HCT116 (cell line): ENCODE measurements around the gene ACSF2. TPM values are rescaled to one million over a fixed set of nuclear protein-coding genes. Genes with fewer than 3 reads are reported as not detected.

Experiments
- ATAC-seq: fragments of 200-7000 bp; cut with Tn5 transposase; 2 replicates; pipeline ENCODE4 v1.9.1; 2020; ENCODE audit warnings: mild to moderate bottlenecking, moderate library complexity
- BruUV-seq: library from RNA; stranded (reverse); fragments of 400-500 nt; replicated peaks from 2 replicates; lab custom pipeline; 2021; lab: Mats Ljungman, UMichigan
- CTCF ChIA-PET: fragments of 300-600 bp; sonication (Branson Sonifier 250); formaldehyde crosslinking; loops from one replicate; lab custom pipeline; 2021; ENCODE audit warnings: antibody characterized with exemption; lab: Charles Lee
- POLR2A ChIA-PET: fragments of 300-600, 350-600 bp; sonication (Branson Sonifier 250); formaldehyde crosslinking; loops from one replicate; lab custom pipeline; 2021; ENCODE audit warnings: antibody characterized with exemption; lab: Charles Lee
- RAD21 ChIA-PET, 2 experiments: fragments of 300-600 bp; sonication (Branson Sonifier 250); formaldehyde crosslinking; loops; one replicate each; lab custom pipeline; 2023; ENCODE audit warnings: low total read pairs in 2 of 2; ENCODE audit not compliant: uncharacterized antibody in 2 of 2, unreplicated experiment in 2 of 2, low non-redundant PET in 1 of 2; lab: Charles Lee
- DNase-seq: peaks from one replicate; pipeline ENCODE4 v3.0.0-alpha.2; 2010; ENCODE audit warnings: low read depth, low spot score
- H2AFZ ChIP-seq: fragments of 200-600 bp; shearing (Covaris generic), sonication (generic); 2 replicates; pipeline ENCODE4 v1.6.1; 2017; ENCODE audit warnings: low read depth, mixed run types, mixed read lengths, antibody characterized with exemption, low read length; ENCODE audit not compliant: poor library complexity, severe bottlenecking
- H3K27ac ChIP-seq: 2 replicates; pipeline ENCODE4 v1.5.1; 2012; ENCODE audit warnings: low read depth, low read length
- H3K27me3 ChIP-seq: fragments of 200-600 bp; sonication (generic); 2 replicates; pipeline ENCODE4 v1.6.1; 2016; ENCODE audit warnings: mixed run types, low read length, mixed read lengths; ENCODE audit not compliant: insufficient read depth
- H3K36me3 ChIP-seq, 2 experiments: fragments of 200-500 bp in 1 of 2; fragments of 200-600 bp in 1 of 2; sonication (Bioruptor generic) in 1 of 2; sonication (generic) in 1 of 2; 2 replicates each; pipeline versions ENCODE4 v1.5.1 to v1.6.1; 2014 to 2016; ENCODE audit warnings: low read length in 2 of 2, inconsistent platforms in 1 of 2, mixed read lengths in 1 of 2, mixed run types in 1 of 2; ENCODE audit not compliant: insufficient read depth in 2 of 2, control insufficient read depth in 1 of 2
- H3K4me1 ChIP-seq, 2 experiments: fragments of 200-600 bp in 1 of 2; sonication (generic) in 1 of 2; 2 replicates each; pipeline versions ENCODE4 v1.5.1 to v1.6.1; 2012 to 2017; ENCODE audit warnings: low read length in 2 of 2, inconsistent platforms in 1 of 2, mild to moderate bottlenecking in 1 of 2, mixed read lengths in 1 of 2, mixed run types in 1 of 2, moderate library complexity in 1 of 2; ENCODE audit not compliant: insufficient read depth in 2 of 2, control insufficient read depth in 1 of 2
- H3K4me2 ChIP-seq: fragments of 200-600 bp; sonication (generic); 2 replicates; pipeline ENCODE4 v1.6.1; 2017; ENCODE audit warnings: mixed run types, low read length, mixed read lengths
- H3K4me3 ChIP-seq, 2 experiments: fragments of 200-600 bp in 1 of 2; sonication (generic) in 1 of 2; replicated peaks in 1 of 2; 2 replicates each; pipeline ENCODE4 v1.5.1; 2011 to 2016; ENCODE audit warnings: low read length in 2 of 2, control low read depth in 1 of 2, low read depth in 1 of 2, mild to moderate bottlenecking in 1 of 2, mixed read lengths in 1 of 2, mixed run types in 1 of 2
- H3K79me2 ChIP-seq: fragments of 200-600 bp; sonication (generic); 2 replicates; pipeline ENCODE4 v1.6.1; 2017; ENCODE audit warnings: mild to moderate bottlenecking, mixed run types, low read length, moderate library complexity, mixed read lengths; ENCODE audit not compliant: insufficient read depth
- H3K9ac ChIP-seq: fragments of 200-600 bp; sonication (generic); 2 replicates; pipeline ENCODE4 v1.6.1; 2016; ENCODE audit warnings: low read length, mixed read lengths
- H3K9me2 ChIP-seq: fragments of 200-600 bp; sonication (generic), shearing (Covaris generic); 2 replicates; pipeline ENCODE4 v1.6.1; 2017; ENCODE audit warnings: mixed run types, mild to moderate bottlenecking, moderate library complexity; ENCODE audit not compliant: insufficient read depth
- H3K9me3 ChIP-seq, 2 experiments: fragments of 200-500 bp in 1 of 2; fragments of 200-600 bp in 1 of 2; sonication (Bioruptor generic) in 1 of 2; sonication (generic) in 1 of 2; 2 replicates each; pipeline ENCODE4 v1.6.1; 2014 to 2017; ENCODE audit warnings: low read length in 2 of 2, mixed read lengths in 2 of 2, inconsistent platforms in 1 of 2, low read depth in 1 of 2, mild to moderate bottlenecking in 1 of 2, mixed run types in 1 of 2, moderate library complexity in 1 of 2; ENCODE audit not compliant: control insufficient read depth in 1 of 2, insufficient read depth in 1 of 2
- H4K20me1 ChIP-seq: fragments of 200-600 bp; sonication (generic), shearing (Covaris generic); 2 replicates; pipeline ENCODE4 v1.6.1; 2017; ENCODE audit warnings: mixed run types, mild to moderate bottlenecking, moderate library complexity; ENCODE audit not compliant: insufficient read depth
- CTCF ChIP-seq, 3 experiments: fragments of 200-600 bp in 1 of 3; sonication (generic) in 1 of 3; IDR thresholded peaks in 2 of 3; conservative IDR thresholded peaks in 1 of 3; 2 replicates each; pipeline ENCODE4 v1.5.1; 2012 to 2017; ENCODE audit warnings: low read depth in 2 of 3, low read length in 2 of 3, antibody characterized with exemption in 1 of 3, borderline replicate concordance in 1 of 3, control low read depth in 1 of 3, mild to moderate bottlenecking in 1 of 3, mixed read lengths in 1 of 3, mixed run types in 1 of 3, moderate library complexity in 1 of 3; ENCODE audit not compliant: insufficient read depth in 1 of 3
- MAX ChIP-seq: IDR thresholded peaks from 2 replicates; pipeline ENCODE4 v1.6.1; 2012
- POLR2AphosphoS5 ChIP-seq: IDR thresholded peaks from 2 replicates; pipeline ENCODE4 v1.6.1; 2011; ENCODE audit warnings: mild to moderate bottlenecking, low read depth, low read length, moderate library complexity
- SRF ChIP-seq: IDR thresholded peaks from 2 replicates; pipeline ENCODE4 v1.6.1; 2012; ENCODE audit warnings: low read depth
- TCF7L2 ChIP-seq: IDR thresholded peaks from 2 replicates; pipeline ENCODE4 v1.7.0; 2011; ENCODE audit warnings: borderline replicate concordance, inconsistent platforms; ENCODE audit not compliant: insufficient read depth, insufficient read length; ENCODE audit errors: extremely low read depth
- YY1 ChIP-seq: IDR thresholded peaks from 2 replicates; pipeline ENCODE4 v1.6.1; 2011; ENCODE audit warnings: low read length, low read depth, moderate library complexity, mild to moderate bottlenecking; ENCODE audit not compliant: insufficient replicate concordance; ENCODE audit errors: extremely low read depth
- intact Hi-C: fragments of 100-400 bp; cut with micrococcal nuclease; formaldehyde crosslinking; loops from 2 replicates; pipeline ENCODE4 v1.10.0; 2022
- total RNA-seq: library from RNA; stranded (reverse); gene quantifications from one replicate; pipeline ENCODE4 v1.2.1, GENCODE V29; 2021; ENCODE audit not compliant: unreplicated experiment

Gene ACSF2
- total RNA-seq, 1 experiment from 2014 or later, result 52.4 TPM

- H3K4me3 ChIP-seq, result no peak overlapping the region
- H3K27ac ChIP-seq, result no peak overlapping the region
- no peaks in the 10 kb centered on the region for H3K36me3 ChIP-seq
- ChIA-PET RAD21 (no interaction called here), CTCF (interaction anchor here (1.4 to 2.5 kb wide), 2 partner anchors 7 to 14 kb away, joined by 6 to 7 read pairs; no protein-coding TSS in a partner anchor), POLR2A (no interaction called here)
- H3K9me3 ChIP-seq, result no peaks in the 10 kb centered on the region
- DNase-seq, result no peak
- H2AFZ ChIP-seq, result no peak overlapping the region
- no peaks in the 10 kb centered on the region for H3K27me3 ChIP-seq
- H3K9me2 ChIP-seq, result no peaks in the 10 kb centered on the region
- H4K20me1 ChIP-seq, result no peaks in the 10 kb centered on the region
- H3K4me2 ChIP-seq, result no peak overlapping the region
- no peak overlapping the region for H3K9ac ChIP-seq
- intact Hi-C loops, result no loop called here
- BruUV-seq, result no TSS peak
- H3K79me2 ChIP-seq, result no peaks in the 10 kb centered on the region
- peaks cover 16 to 27% of the 10 kb centered on the region in 2 experiments for H3K4me1 ChIP-seq
- no peak for ATAC-seq
- TF ChIP-seq SRF, result no peak
- TF ChIP-seq POLR2AphosphoS5, result no peak
- TF ChIP-seq MAX, result no peak
- TF ChIP-seq YY1, result no peak
- TF ChIP-seq CTCF (IDR thresholded peaks at IDR 0.05 in 2 of 3, conservative IDR thresholded peaks at IDR 0.05 in 1 of 3; ENCODE audit: borderline replicate concordance in 1 of 3, insufficient read depth in 1 of 3, low read depth in 2 of 3, low read length in 2 of 3), result no peak
- no peak for TF ChIP-seq TCF7L2
- TF ChIP-seq, all 23 proteins: peak for 0
Measured at GRCh38 chr17:50493744-50494143, 67.7 kb downstream of the ACSF2 start.
